HEK293 (cell line): ENCODE data around the gene ROBO1.

Experiments
- CTCF ChIA-PET: fragments of 350-600 bp; formaldehyde crosslinking; extraction: SDS; loops from one replicate; lab custom pipeline; 2021; ENCODE audit warnings: antibody characterized with exemption; lab: Yijun Ruan, JAX
- POLR2A ChIA-PET: fragments of 300-600 bp; formaldehyde crosslinking; extraction: SDS; loops from one replicate; lab custom pipeline; 2020; ENCODE audit warnings: antibody characterized with exemption, inconsistent platforms; lab: Yijun Ruan, JAX
- H3K27ac ChIP-seq: fragments of 200-500 bp; sonication (Bioruptor generic); 2 replicates; pipeline ENCODE4 v1.5.1; 2014; ENCODE audit warnings: low read depth, low read length, control low read depth, inconsistent platforms; ENCODE audit errors: extremely low read depth
- H3K36me3 ChIP-seq, 2 experiments: fragments of 200-500 bp in 1 of 2; sonication (Bioruptor generic) in 1 of 2; 1 replicate in 1 of 2; 2 replicates in 1 of 2; pipeline ENCODE4 v1.5.1; 2014 to 2017; ENCODE audit warnings: inconsistent platforms in 2 of 2, low read length in 2 of 2; ENCODE audit not compliant: control insufficient read depth in 2 of 2, insufficient read depth in 1 of 2
- H3K4me1 ChIP-seq: fragments of 200-500 bp; sonication (Bioruptor generic); 2 replicates; pipeline ENCODE4 v1.5.1; 2014; ENCODE audit warnings: mild to moderate bottlenecking, low read length, inconsistent platforms; ENCODE audit not compliant: control insufficient read depth, insufficient read depth
- H3K4me3 ChIP-seq: 2 replicates; pipeline ENCODE4 v1.5.1; 2011; ENCODE audit warnings: low read depth, mild to moderate bottlenecking, control low read depth, low read length, moderate library complexity
- H3K9me3 ChIP-seq: fragments of 200-500 bp; sonication (Bioruptor generic); 2 replicates; pipeline ENCODE4 v1.5.1; 2014; ENCODE audit warnings: low read depth, low read length, inconsistent platforms; ENCODE audit not compliant: control insufficient read depth, insufficient read depth
- EGR2 ChIP-seq: fragments of 450-650 bp; formaldehyde crosslinking; IDR thresholded peaks from 2 replicates; pipeline ENCODE4 v1.5.1; 2016; ENCODE audit warnings: low read depth, missing biosample characterization, missing genetic modification characterization
- SETDB1 ChIP-seq: IDR thresholded peaks from one replicate; pipeline ENCODE4 v1.6.1; 2017; ENCODE audit warnings: mild to moderate bottlenecking, low read length, moderate library complexity, mixed read lengths; ENCODE audit not compliant: insufficient read length
- SP3 ChIP-seq: fragments of 450-650 bp; formaldehyde crosslinking; IDR thresholded peaks from 2 replicates; pipeline ENCODE4 v1.5.1; 2016; ENCODE audit warnings: missing biosample characterization, missing genetic modification characterization
- SP7 ChIP-seq: fragments of 450-650 bp; formaldehyde crosslinking; IDR thresholded peaks from 2 replicates; pipeline ENCODE4 v1.5.1; 2016; ENCODE audit warnings: missing biosample characterization, missing genetic modification characterization
- ZNF16 ChIP-seq: fragments of 450-650 bp; formaldehyde crosslinking; IDR thresholded peaks from 2 replicates; pipeline ENCODE4 v1.5.1; 2016; ENCODE audit warnings: low read depth, missing biosample characterization, missing genetic modification characterization
- ZNF416 ChIP-seq: fragments of 450-650 bp; formaldehyde crosslinking; IDR thresholded peaks from 2 replicates; pipeline ENCODE4 v1.5.1; 2016; ENCODE audit warnings: missing biosample characterization, missing genetic modification characterization
- ZNF654 ChIP-seq: fragments of 450-650 bp; formaldehyde crosslinking; IDR thresholded peaks from 2 replicates; pipeline ENCODE4 v1.5.1; 2016; ENCODE audit warnings: low read depth, missing biosample characterization, missing genetic modification characterization
- ZNF791 ChIP-seq: fragments of 450-650 bp; formaldehyde crosslinking; IDR thresholded peaks from 2 replicates; pipeline ENCODE4 v1.5.1; 2016; ENCODE audit warnings: missing biosample characterization, missing genetic modification characterization
- TF ChIP-seq, protein P1 (sequence below): fragments of 450-650 bp; formaldehyde crosslinking; IDR thresholded peaks from 2 replicates; pipeline ENCODE4 v1.5.1; 2017; ENCODE audit warnings: missing biosample characterization, missing genetic modification characterization
- TF ChIP-seq, protein P2 (sequence below): fragments of 450-650 bp; formaldehyde crosslinking; IDR thresholded peaks from 2 replicates; pipeline ENCODE4 v1.5.1; 2016; ENCODE audit warnings: missing biosample characterization, missing genetic modification characterization
- TF ChIP-seq, protein P3 (sequence below): fragments of 450-650 bp; formaldehyde crosslinking; IDR thresholded peaks from 2 replicates; pipeline ENCODE4 v1.5.1; 2016; ENCODE audit warnings: missing biosample characterization, missing genetic modification characterization
- TF ChIP-seq, protein P4 (sequence below): fragments of 450-650 bp; formaldehyde crosslinking; IDR thresholded peaks from 2 replicates; pipeline ENCODE4 v1.5.1; 2017; ENCODE audit warnings: missing biosample characterization, missing genetic modification characterization
- TF ChIP-seq, protein P5 (sequence below): fragments of 450-650 bp; formaldehyde crosslinking; IDR thresholded peaks from 2 replicates; pipeline ENCODE4 v1.5.1; 2016; ENCODE audit warnings: missing biosample characterization, missing genetic modification characterization
- TF ChIP-seq, protein P6 (sequence below): fragments of 450-650 bp; formaldehyde crosslinking; IDR thresholded peaks from 2 replicates; pipeline ENCODE4 v1.5.1; 2016; ENCODE audit warnings: missing biosample characterization, missing genetic modification characterization

Gene ROBO1

DNA sequence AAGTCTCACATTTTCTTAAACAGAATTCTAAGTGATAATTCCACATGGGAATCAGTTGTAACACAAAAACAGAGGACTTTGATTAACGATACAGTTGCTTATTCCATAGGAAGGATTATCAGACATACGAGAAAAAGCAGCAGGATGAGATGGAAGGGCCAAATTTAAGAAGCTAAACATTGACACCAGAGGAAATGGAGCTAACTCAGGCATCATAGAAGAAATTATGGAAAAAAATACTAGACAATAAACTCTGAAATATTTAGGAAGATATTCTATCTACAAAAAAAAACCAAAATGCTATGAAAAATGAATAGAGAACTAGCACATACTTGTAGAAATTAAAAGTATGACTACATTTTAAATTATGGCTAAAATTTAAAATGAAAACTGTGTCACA is 776.1 kb downstream of the ROBO1 start:
- Histone ChIP-seq H3K4me3 (no peak overlapping the region), H3K4me1 (peaks cover 27% of the 10 kb centered on the region), H3K36me3 (no peaks in the 10 kb centered on the region), H3K9me3 (no peaks in the 10 kb centered on the region), H3K27ac (no peak overlapping the region)
- CTCF ChIA-PET, result interaction anchor here (1.6 kb wide), 1 partner anchor 10 kb away, joined by 3 read pairs; no protein-coding TSS in a partner anchor
- no peak for TF ChIP-seq ZNF16 (tag by site-specific recombination)
- TF ChIP-seq SETDB1, result peak; percentile 91
- POLR2A ChIA-PET, result no interaction called here

DNA sequence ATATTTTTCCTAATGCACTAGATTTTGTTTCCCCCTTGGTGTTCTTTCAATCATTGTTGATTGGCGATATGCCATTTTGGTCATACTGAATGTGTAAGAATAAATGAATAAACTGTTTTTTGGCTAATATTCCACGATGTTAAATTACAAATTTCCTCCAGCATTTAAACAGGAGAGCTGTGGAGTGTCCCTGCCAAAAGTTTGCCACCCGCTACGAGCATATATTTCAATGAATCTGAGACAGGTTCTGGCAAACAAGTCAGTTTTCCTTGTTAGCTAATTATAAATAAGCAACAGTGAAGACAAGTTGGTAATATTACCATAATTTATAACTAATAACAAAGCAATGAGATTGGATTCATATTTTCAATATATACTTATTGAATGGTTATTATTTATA is 777.6 kb downstream of the ROBO1 start:
- H3K4me1 ChIP-seq, result peaks cover 24% of the 10 kb centered on the region
- H3K9me3 ChIP-seq, result no peaks in the 10 kb centered on the region
- CTCF ChIA-PET, result no interaction called here
- no peak overlapping the region for H3K27ac ChIP-seq
- no peaks in the 10 kb centered on the region for H3K36me3 ChIP-seq
- TF ChIP-seq, protein P1, sequence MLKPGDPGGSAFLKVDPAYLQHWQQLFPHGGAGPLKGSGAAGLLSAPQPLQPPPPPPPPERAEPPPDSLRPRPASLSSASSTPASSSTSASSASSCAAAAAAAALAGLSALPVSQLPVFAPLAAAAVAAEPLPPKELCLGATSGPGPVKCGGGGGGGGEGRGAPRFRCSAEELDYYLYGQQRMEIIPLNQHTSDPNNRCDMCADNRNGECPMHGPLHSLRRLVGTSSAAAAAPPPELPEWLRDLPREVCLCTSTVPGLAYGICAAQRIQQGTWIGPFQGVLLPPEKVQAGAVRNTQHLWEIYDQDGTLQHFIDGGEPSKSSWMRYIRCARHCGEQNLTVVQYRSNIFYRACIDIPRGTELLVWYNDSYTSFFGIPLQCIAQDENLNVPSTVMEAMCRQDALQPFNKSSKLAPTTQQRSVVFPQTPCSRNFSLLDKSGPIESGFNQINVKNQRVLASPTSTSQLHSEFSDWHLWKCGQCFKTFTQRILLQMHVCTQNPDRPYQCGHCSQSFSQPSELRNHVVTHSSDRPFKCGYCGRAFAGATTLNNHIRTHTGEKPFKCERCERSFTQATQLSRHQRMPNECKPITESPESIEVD (tag by site-specific recombination), result no peak
- TF ChIP-seq EGR2 (tag by site-specific recombination) (no peak), SP7 (tag by site-specific recombination) (no peak), ZNF416 (tag by site-specific recombination) (no peak)
- TF ChIP-seq, protein P2, sequence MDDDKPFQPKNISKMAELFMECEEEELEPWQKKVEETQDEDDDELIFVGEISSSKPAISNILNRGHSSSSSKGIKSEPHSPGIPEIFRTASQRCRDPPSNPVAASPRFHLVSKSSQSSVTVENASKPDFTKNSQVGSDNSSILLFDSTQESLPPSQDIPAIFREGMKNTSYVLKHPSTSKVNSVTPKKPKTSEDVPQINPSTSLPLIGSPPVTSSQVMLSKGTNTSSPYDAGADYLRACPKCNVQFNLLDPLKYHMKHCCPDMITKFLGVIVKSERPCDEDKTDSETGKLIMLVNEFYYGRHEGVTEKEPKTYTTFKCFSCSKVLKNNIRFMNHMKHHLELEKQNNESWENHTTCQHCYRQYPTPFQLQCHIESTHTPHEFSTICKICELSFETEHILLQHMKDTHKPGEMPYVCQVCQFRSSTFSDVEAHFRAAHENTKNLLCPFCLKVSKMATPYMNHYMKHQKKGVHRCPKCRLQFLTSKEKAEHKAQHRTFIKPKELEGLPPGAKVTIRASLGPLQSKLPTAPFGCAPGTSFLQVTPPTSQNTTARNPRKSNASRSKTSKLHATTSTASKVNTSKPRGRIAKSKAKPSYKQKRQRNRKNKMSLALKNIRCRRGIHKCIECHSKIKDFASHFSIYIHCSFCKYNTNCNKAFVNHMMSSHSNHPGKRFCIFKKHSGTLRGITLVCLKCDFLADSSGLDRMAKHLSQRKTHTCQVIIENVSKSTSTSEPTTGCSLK (tag by site-specific recombination), result no peak
- TF ChIP-seq, protein P3, sequence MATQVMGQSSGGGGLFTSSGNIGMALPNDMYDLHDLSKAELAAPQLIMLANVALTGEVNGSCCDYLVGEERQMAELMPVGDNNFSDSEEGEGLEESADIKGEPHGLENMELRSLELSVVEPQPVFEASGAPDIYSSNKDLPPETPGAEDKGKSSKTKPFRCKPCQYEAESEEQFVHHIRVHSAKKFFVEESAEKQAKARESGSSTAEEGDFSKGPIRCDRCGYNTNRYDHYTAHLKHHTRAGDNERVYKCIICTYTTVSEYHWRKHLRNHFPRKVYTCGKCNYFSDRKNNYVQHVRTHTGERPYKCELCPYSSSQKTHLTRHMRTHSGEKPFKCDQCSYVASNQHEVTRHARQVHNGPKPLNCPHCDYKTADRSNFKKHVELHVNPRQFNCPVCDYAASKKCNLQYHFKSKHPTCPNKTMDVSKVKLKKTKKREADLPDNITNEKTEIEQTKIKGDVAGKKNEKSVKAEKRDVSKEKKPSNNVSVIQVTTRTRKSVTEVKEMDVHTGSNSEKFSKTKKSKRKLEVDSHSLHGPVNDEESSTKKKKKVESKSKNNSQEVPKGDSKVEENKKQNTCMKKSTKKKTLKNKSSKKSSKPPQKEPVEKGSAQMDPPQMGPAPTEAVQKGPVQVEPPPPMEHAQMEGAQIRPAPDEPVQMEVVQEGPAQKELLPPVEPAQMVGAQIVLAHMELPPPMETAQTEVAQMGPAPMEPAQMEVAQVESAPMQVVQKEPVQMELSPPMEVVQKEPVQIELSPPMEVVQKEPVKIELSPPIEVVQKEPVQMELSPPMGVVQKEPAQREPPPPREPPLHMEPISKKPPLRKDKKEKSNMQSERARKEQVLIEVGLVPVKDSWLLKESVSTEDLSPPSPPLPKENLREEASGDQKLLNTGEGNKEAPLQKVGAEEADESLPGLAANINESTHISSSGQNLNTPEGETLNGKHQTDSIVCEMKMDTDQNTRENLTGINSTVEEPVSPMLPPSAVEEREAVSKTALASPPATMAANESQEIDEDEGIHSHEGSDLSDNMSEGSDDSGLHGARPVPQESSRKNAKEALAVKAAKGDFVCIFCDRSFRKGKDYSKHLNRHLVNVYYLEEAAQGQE (tag by site-specific recombination), result no peak
- TF ChIP-seq, protein P4, sequence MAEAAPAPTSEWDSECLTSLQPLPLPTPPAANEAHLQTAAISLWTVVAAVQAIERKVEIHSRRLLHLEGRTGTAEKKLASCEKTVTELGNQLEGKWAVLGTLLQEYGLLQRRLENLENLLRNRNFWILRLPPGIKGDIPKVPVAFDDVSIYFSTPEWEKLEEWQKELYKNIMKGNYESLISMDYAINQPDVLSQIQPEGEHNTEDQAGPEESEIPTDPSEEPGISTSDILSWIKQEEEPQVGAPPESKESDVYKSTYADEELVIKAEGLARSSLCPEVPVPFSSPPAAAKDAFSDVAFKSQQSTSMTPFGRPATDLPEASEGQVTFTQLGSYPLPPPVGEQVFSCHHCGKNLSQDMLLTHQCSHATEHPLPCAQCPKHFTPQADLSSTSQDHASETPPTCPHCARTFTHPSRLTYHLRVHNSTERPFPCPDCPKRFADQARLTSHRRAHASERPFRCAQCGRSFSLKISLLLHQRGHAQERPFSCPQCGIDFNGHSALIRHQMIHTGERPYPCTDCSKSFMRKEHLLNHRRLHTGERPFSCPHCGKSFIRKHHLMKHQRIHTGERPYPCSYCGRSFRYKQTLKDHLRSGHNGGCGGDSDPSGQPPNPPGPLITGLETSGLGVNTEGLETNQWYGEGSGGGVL, result no peak
- POLR2A ChIA-PET, result no interaction called here
- H3K4me3 ChIP-seq, result no peak overlapping the region

DNA sequence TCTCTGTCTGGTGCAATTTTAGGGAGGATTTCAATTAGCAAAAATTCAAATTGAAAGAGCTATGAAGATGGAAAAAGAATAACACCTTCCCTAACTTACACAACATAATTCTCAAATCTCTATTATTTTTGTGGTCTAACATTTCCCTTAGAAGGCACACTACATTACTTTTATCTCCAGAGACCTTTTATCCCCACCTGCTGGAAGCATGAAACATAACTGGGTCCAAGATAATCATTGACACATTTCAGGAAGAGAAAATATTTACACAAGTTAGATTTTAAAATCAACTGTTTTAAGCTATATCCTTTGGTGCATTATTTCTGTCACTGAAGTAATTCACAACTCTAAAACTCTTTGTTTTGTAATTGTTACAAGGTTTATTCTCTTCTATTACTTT is 779.5 kb downstream of the ROBO1 start:
- no peaks in the 10 kb centered on the region for H3K36me3 ChIP-seq
- TF ChIP-seq, protein P1 (tag by site-specific recombination), result peak; percentile 54; the same call in 1 of the 2 replicates
- TF ChIP-seq ZNF791 (tag by site-specific recombination), result no peak
- TF ChIP-seq SP3, result no peak
- TF ChIP-seq, protein P5, sequence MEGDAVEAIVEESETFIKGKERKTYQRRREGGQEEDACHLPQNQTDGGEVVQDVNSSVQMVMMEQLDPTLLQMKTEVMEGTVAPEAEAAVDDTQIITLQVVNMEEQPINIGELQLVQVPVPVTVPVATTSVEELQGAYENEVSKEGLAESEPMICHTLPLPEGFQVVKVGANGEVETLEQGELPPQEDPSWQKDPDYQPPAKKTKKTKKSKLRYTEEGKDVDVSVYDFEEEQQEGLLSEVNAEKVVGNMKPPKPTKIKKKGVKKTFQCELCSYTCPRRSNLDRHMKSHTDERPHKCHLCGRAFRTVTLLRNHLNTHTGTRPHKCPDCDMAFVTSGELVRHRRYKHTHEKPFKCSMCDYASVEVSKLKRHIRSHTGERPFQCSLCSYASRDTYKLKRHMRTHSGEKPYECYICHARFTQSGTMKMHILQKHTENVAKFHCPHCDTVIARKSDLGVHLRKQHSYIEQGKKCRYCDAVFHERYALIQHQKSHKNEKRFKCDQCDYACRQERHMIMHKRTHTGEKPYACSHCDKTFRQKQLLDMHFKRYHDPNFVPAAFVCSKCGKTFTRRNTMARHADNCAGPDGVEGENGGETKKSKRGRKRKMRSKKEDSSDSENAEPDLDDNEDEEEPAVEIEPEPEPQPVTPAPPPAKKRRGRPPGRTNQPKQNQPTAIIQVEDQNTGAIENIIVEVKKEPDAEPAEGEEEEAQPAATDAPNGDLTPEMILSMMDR (tag by site-specific recombination), result peak; percentile 18; the same call in 1 of the 2 replicates
- peak; percentile 49 for TF ChIP-seq ZNF654 (tag by site-specific recombination)
- TF ChIP-seq, protein P6, sequence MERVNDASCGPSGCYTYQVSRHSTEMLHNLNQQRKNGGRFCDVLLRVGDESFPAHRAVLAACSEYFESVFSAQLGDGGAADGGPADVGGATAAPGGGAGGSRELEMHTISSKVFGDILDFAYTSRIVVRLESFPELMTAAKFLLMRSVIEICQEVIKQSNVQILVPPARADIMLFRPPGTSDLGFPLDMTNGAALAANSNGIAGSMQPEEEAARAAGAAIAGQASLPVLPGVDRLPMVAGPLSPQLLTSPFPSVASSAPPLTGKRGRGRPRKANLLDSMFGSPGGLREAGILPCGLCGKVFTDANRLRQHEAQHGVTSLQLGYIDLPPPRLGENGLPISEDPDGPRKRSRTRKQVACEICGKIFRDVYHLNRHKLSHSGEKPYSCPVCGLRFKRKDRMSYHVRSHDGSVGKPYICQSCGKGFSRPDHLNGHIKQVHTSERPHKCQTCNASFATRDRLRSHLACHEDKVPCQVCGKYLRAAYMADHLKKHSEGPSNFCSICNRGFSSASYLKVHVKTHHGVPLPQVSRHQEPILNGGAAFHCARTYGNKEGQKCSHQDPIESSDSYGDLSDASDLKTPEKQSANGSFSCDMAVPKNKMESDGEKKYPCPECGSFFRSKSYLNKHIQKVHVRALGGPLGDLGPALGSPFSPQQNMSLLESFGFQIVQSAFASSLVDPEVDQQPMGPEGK, result no peak
- TF ChIP-seq, all 188 proteins: peak for 3
- Histone ChIP-seq H3K9me3 (no peaks in the 10 kb centered on the region), H3K4me1 (peaks cover 18% of the 10 kb centered on the region), H3K4me3 (no peak overlapping the region), H3K27ac (no peak overlapping the region)
- POLR2A ChIA-PET, result interaction anchor here (0.5 to 1.4 kb wide), 2 partner anchors 30 to 117 kb away, joined by 6 to 7 read pairs; no protein-coding TSS in a partner anchor
- CTCF ChIA-PET, result interaction anchor here (0.6 to 2.0 kb wide), 8 partner anchors 10 to 304 kb away, joined by 3 to 10 read pairs (median 4); no protein-coding TSS in a partner anchor
